SK-N-MC (cell line): Measurements from ENCODE around the gene ZMPSTE24.

Experiments used
- EZH2 ChIP-seq: fragments of 200-600 bp; sonication (generic); IDR thresholded peaks from one replicate; pipeline ENCODE4 v1.6.1; 2017; ENCODE audit warnings: antibody characterized with exemption
- FOXP2 ChIP-seq: optimal IDR thresholded peaks from 2 replicates; pipeline ENCODE3; 2011; ENCODE audit warnings: mild to moderate bottlenecking, moderate library complexity; ENCODE audit not compliant: insufficient read depth; ENCODE audit errors: extremely low read length, control extremely low read depth
- POLR2AphosphoS5 ChIP-seq: IDR thresholded peaks from 2 replicates; pipeline ENCODE4 v1.6.1; 2012; ENCODE audit warnings: mild to moderate bottlenecking, low read depth, low read length, borderline replicate concordance

GRCh38 chr1:40265919-40266318 lies 7.9 kb downstream of the ZMPSTE24 start:
- TF ChIP-seq POLR2AphosphoS5, result no peak
- no peak for TF ChIP-seq EZH2
- TF ChIP-seq FOXP2, result no peak
